ENCODE data around the gene RALA.

RALA gene

GRCh38 chr7:39613577-39613976 lies 9.8 kb upstream of the RALA start:
- DNase-seq (ENCODE audit: low spot score) = no peak

GRCh38 chr7:39614299-39614698 lies 9.1 kb upstream of the RALA start:
- no peak for DNase-seq (ENCODE audit: low spot score)

GRCh38 chr7:39615350-39615975 lies 7.9 kb upstream of the RALA start:
- no peak for DNase-seq (ENCODE audit: low spot score)

DNA sequence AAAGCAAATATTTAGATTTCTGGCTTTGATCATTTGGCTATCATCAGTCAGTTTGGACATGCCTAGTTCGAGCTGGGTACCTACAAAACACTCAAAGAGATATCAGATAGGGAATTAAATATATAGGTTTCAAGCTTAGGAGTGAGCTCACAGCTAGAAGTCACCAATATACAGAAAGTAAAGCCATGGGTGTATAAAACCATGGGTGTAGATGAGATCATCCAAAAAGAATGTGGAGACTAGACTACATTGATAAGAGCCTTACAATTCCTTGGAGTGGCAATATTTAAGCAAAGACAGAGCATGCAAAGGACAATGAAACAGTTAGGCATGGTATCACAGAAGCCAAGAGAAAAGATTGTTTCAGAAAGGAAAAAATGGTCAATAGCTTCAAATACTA lies 7.2 kb upstream of the RALA start:
- no peak for DNase-seq (ENCODE audit: low spot score)

- DNase-seq (ENCODE audit: low spot score) = no peak
Observed at GRCh38 chr7:39617005-39617404, 6.4 kb upstream of the RALA start.

GRCh38 chr7:39618868-39619267 lies 4.5 kb upstream of the RALA start:
- no peak for DNase-seq (ENCODE audit: low spot score)

GRCh38 chr7:39620486-39620885 lies 2.9 kb upstream of the RALA start:
- DNase-seq (ENCODE audit: low spot score) = no peak

GRCh38 chr7:39621261-39621660 lies 2.1 kb upstream of the RALA start:
- DNase-seq (ENCODE audit: low spot score) = no peak

DNA sequence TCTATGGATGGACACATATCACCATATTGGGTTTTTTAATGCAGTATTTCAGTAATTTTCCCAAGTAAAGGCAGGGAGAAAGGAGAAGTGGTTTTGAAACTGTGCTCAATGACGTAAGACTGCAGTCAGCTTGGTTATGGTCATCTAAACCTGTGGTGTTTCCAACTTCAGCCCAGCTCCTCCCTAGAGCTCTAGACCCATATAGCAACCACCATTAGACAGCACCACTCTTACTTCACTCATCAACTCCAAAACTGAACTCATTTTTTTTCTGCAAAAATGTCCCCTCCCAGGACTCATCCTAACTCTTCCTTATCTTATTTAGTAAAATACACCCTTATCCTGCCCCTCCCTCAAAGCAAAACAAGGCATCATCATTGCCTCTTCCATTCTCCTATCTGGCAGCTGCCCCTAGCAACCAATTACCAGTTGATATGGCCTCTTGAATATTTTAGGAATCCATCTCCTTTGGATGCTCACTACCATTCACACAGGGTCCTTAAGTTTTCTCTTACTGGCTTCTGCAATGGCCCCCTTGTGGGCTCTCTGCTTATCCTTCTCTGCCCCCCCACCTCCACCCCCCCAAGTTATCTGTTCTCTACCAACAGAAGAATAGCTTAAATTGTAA lies 1.5 kb upstream of the RALA start:
- DNase-seq (ENCODE audit: low spot score) = no peak

- DNase-seq (ENCODE audit: low spot score) = peak; percentile 14
Observed at GRCh38 chr7:39622609-39623008, 763 bp upstream of the RALA start.

- DNase-seq (ENCODE audit: low spot score) = no peak
Observed at GRCh38 chr7:39623732-39624441, 515 bp downstream of the RALA start.

DNA sequence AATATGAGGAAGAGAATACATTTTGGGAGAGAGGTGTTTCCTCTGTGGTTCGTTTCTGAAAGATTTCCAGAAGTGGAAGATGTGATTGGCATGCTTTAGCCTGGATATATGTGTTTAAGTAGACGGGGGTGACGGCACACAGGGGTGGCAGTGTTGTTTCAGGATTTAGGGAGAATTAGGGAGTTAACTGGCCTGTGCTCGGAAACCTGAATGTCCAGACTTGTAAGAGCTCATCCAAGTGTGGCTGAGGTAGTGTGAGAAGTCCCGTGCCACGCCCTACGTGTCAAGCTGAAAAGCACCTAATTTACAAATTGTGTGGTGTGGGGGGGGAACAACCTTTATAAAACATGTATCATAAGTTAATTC lies 1.1 kb downstream of the RALA start:
- peak; percentile 41 for DNase-seq (ENCODE audit: low spot score)

- DNase-seq (ENCODE audit: low spot score) = no peak
Observed at GRCh38 chr7:39624935-39625694, 1.7 kb downstream of the RALA start.

DNA sequence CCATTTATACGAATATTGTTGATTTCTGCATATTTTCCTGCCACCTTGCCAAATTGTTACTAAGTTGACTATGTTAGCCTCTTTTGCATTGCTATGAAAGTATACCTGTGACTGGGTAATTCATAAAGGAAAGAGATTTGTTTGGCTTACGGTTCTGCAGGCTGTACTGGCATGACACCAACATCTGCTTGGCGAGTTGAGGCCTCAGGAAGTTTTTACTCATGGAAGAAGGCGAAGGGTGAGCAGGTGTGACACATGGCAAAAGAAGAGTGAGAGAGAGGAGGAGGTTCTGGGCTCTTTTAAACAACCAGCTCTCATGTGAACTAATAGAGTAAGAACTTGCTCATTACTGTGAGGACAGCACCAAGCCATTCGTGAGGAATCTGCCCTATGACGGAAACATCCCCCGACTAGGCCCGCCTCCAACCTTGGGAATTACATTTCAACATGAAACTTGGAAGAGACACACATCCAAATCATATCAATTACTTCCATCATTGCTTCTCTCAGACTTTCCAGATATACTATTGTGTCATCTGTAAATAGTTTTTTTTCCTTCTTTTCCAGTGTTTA lies 8.4 kb downstream of the RALA start:
- DNase-seq (ENCODE audit: low spot score) = no peak

GRCh38 chr7:39633563-39634477 lies 10.4 kb downstream of the RALA start:
- DNase-seq (ENCODE audit: low spot score) = no peak

GRCh38 chr7:39634478-39634805 lies 11.1 kb downstream of the RALA start:
- DNase-seq (ENCODE audit: low spot score) = no peak

- no peak for DNase-seq (ENCODE audit: low spot score)
Observed at GRCh38 chr7:39637400-39637799, 14.0 kb downstream of the RALA start.

DNA sequence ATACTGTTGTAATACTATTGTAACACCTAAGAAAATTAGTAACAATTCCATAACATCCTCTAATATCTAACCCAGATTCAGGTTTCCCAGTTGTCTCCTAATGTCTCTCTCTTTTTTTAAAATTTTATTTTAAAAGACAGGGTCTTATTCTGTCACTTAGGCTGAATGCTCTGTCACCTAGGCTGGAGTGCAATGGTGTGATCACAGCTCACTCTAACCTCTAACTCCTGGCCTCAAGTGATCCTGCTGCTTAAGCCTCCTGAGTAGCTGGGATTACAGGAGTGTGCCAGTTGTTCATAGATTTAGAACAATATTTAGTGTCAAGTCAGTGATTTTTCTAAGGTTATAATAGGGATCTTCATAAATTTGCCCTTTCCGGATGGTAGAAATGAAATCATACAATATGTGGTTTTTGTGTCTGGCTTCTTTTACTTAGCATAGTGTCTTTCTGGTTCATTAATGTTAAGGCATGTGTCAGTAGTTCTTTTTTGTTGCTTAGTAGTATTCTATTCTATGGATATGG lies 14.7 kb downstream of the RALA start:
- DNase-seq (ENCODE audit: low spot score) = no peak

DNA sequence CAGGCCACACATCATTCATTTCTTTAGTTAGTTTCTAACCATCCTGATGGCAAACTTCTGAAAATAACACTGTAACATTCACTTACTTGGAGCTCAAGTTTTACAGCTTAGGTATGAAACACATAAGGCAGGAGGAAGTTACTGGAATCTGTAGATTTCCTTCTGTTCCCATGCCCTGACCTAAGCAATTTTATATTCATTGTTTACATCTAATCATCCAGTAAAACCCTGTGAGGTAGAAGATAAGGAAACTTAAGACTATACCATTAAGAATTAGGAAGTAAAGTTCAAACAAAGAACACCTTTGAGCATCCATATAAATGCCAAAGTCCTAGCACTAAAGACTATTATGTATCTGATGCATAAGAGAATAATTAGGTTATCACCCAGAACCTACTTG lies 19.5 kb downstream of the RALA start:
- no peak for DNase-seq (ENCODE audit: low spot score)

DNA sequence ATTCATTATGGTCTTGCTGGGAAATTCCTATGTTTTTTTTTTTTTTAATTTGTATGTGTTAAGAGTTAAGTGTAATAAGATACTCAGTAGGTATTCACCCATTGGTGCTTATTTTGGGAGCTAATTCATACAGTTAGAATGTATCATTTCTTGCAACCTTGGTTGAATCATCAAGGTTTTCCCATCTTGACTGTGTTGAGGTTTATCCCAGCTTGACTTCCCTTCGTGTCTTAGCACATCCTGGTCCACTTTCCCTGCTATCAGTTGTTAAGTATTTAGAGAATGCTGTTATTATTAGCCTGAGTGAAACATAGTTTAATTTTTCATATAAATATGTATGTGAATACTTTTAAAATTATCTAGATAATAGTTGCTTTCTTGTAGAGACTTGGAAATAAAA lies 20.8 kb downstream of the RALA start:
- no peak for DNase-seq (ENCODE audit: low spot score)
